NCI-H1436 (cell line): ENCODE data around the gene KRTAP12-4.
"Not testable (repeated sequence)": the region's sequence is repeated elsewhere in the genome, so short reads cannot be mapped to it uniquely, and the experiment has no call there.

Experiments
- DNase-seq: peaks from one replicate; lab custom pipeline; 2025; lab: John Stamatoyannopoulos, UW

The KRTAP12-4 gene

DNA sequence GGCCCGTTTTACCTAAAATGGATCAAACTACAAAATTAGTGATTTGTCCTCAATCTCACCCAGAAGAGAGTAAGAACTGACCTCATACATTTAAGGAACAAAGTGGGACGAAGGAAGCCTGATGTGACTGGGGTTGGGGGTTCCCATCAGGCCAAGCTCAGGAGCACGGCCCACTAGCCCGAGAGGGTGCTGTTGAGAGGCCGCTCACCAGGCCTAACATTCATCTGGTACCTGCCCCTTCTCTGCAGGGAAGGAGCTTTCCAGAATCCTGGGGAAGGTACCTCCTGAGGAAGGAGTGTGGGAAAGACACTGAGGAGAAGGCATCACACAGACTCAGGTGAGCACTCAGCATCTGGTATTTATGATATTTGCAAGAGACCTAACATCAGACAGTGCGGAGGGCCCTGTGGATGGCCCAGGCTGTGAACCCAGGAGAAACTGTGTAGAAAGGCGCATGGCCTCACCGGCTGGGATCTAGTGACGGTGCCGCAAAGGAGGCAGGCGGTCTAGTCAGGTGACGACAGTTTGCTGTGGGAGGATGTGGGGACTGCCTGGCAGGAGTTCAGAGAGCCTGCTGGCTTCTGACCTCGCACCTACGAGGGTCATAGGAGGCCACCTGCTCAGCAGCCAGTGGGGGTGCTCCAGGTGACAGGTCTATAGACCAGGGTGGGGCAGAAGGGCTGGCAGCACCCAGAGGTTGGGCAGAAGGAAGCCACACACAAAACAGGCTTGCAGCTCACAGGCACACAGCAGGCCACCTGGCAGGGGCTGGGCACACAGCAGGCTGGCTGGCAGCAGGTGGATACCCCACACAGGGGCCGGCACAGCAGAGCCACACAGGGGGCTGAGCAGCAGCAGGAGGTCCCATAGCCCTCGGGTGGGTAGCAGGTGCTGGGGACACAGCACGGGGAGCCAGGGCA, 543 bp downstream of the KRTAP12-4 start:
- no peak for DNase-seq

DNA sequence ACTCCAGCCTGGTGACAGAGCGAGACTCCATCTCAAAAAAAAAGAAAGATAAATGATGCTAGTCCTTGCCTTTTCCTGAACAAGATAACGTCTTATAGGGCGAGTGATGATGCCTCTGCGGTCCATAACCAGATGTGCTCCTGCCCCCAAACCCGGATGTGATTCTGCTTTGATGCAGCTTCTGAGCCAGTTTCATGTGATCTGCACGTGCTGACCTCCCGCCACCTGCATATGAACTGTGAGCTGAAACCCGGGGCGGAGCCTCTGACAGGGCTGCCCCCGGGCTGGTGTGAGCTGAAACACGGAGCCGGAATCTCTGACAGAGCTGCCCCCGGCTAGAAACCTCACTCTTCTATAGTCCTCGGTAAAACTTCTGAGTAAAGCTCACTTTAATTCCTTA, 1.3 kb downstream of the KRTAP12-4 start:
- DNase-seq, result no peak

DNA sequence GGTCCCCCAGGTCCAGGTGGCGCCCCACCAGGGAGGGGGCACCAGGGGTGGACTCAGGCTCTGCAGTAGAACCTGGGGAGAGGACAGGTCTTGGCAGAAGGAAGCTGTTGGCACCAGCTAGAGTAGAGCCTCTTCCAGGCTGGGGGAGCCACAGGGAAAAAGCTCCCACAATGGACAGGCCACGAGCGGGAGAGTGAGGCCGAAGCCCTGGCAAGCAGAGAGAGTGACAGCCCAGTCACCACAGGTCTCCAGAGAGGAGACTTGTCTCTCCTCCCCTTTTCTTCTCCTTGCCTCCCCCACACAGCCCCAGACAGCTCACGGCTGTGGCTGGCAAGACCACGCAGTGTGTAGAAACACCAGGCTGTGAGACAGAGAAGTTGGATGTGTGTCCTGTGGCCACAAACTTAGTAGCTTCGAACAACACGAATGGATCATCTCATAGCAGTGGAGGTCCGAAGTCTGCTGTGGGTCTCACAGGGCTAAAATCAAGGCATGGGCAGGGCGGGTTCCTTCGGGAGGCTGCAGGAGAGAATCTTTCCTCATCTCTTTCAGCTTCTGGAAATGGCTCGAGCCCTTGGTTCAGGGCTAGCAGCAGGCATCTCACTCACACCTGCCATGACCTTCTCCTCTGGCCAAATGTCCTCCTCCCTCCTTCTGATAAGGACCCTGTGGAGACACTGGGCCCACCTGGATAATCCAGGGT, 3.3 kb downstream of the KRTAP12-4 start:
- no peak for DNase-seq

GRCh38 chr21:44650265-44650972, 4.0 kb downstream of the KRTAP12-4 start:
- no peak for DNase-seq

- no peak for DNase-seq
Measured at GRCh38 chr21:44649521-44650100, 4.8 kb downstream of the KRTAP12-4 start.

GRCh38 chr21:44648557-44649311, 5.7 kb downstream of the KRTAP12-4 start:
- DNase-seq, result no peak

DNA sequence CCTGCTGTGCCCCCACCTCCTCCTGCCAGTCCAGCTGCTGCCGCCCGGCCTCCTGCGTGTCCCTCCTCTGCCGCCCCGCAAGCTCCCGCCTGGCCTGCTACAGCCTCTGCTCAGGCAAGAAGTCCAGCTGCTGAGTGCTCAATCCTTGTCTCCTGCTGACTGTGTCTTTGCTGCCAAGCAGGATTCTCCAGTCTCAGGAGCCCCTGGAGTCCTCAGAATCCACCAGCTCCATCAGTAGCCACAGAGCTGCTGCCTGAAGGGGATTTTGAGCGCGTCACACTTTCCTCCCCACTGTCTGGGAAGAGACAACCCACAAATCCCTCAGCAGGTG, 7.3 kb downstream of the KRTAP12-4 start:
- DNase-seq, result no peak

- DNase-seq, result not testable (repeated sequence)
Measured at GRCh38 chr21:44646366-44647221, 7.9 kb downstream of the KRTAP12-4 start, which contains the start of gene KRTAP10-11. Gene KRTAP10-11, plus strand, starts transcription at chr21:44646414. Its CDS starts 45 bp downstream, at chr21:44646459.

DNA sequence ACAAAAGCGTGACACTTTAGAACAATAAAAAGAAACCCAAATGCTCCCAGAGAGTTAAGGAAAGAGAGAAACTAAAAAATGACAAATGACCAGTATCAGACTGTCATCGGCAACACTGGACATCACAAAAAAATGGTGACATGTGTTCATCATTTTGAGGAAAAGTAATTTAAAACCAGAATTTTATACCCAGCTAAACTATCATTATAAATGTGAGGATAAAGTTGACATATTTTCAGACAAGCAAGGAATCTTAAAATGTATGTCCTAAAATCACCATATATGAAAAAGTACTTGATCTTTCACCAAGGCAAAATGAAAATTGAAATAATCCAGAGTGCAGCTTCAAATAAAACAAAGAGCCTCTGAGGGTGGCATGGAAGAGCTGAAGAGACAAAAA, 9.6 kb downstream of the KRTAP12-4 start:
- no peak for DNase-seq

- DNase-seq, result no peak
Measured at GRCh38 chr21:44643741-44644310, 10.6 kb downstream of the KRTAP12-4 start.

GRCh38 chr21:44640761-44641160, 13.7 kb downstream of the KRTAP12-4 start:
- no peak for DNase-seq

DNA sequence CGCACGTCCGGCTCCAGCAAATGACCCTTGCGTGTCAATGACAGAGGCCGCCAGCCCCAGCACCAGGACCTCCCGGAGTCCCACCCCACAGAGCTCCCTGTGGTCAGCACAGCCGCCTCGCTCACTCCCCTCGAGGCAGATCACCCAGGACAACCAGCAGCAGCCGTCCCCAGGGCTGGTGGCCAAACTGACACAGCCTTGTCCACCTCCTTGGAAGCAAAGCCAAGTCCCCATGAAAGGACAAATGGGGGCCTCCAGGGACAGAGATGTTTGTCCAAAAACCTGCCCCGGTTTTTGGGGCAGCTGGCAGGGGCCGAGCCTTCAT, 15.2 kb downstream of the KRTAP12-4 start:
- DNase-seq, result no peak

- not testable (repeated sequence) for DNase-seq
Measured at GRCh38 chr21:44638506-44639330, 15.7 kb downstream of the KRTAP12-4 start.

DNA sequence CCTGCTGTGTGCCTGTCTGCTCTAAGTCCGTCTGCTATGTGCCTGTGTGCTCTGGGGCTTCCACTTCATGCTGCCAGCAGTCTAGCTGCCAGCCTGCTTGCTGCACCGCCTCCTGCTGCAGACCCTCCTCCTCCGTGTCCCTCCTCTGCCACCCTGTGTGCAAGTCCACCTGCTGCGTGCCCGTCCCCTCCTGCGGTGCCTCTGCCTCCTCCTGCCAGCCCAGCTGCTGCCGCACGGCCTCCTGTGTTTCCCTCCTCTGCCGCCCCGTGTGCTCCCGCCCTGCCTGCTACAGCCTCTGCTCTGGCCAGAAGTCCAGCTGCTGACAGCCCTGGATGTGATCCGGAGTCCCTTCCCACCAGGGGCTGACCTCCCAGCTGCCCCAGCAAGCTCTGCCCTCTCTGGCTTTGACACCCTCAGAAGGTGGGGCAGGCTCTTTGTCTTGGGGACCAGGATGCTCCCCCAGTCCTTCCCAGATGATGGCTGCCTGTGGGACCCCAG, 16.6 kb downstream of the KRTAP12-4 start:
- not testable (repeated sequence) for DNase-seq

- DNase-seq, result no peak
Measured at GRCh38 chr21:44637018-44637850, 17.2 kb downstream of the KRTAP12-4 start, which contains the start of gene KRTAP10-10. Gene KRTAP10-10, plus strand, starts transcription at chr21:44637356. Its CDS starts 62 bp downstream, at chr21:44637418.

- DNase-seq, result no peak
Measured at GRCh38 chr21:44636209-44637017, 18.0 kb downstream of the KRTAP12-4 start.

GRCh38 chr21:44632067-44632466, 22.4 kb downstream of the KRTAP12-4 start:
- no peak for DNase-seq
